ENCODE measurements around the gene PRPSAP2. TPM values are rescaled to one million over a fixed set of nuclear protein-coding genes. Genes with fewer than 3 reads are reported as not detected.

PRPSAP2 gene
- polyA plus RNA-seq, 1 donor (not counting 4 experiments of a cell fraction or from before 2014, with no cell fraction given), result 39.1 TPM

GRCh38 chr17:18910881-18911280, 53.0 kb downstream of the PRPSAP2 start:
- no peak for FAIRE-seq
- dilution Hi-C loops (cut with MboI; ENCODE audit: extremely low pct_ligation_motif_present, low sequenced_read_pairs), result no loop called here
- Histone ChIP-seq H3K4me1 (ENCODE audit: control insufficient read depth, extremely low read depth, insufficient read depth, low read length) (no peaks in the 10 kb centered on the region), H3K36me3 (ENCODE audit: control insufficient read depth in 2 of 2, extremely low read depth in 1 of 2, insufficient read depth in 2 of 2, low read length in 2 of 2) (peaks cover 5 to 20% of the 10 kb centered on the region in 2 experiments), H4K20me1 (ENCODE audit: control insufficient read depth, extremely low read depth, insufficient read depth, low read length) (no peaks in the 10 kb centered on the region), H3K9ac (ENCODE audit: control insufficient read depth, extremely low read depth, insufficient read depth, low read length) (no peak overlapping the region), H3K9me3 (ENCODE audit: control insufficient read depth, low read depth, low read length) (no peaks in the 10 kb centered on the region), H3K27ac (ENCODE audit: control insufficient read depth, insufficient read depth, low read length) (no peak overlapping the region), H3K9me1 (ENCODE audit: control insufficient read depth, extremely low read depth, insufficient read depth, low read length) (no peaks in the 10 kb centered on the region), H2AFZ (ENCODE audit: control insufficient read depth, low read length) (no peak overlapping the region), H3K4me2 (ENCODE audit: control insufficient read depth, extremely low read depth, insufficient read depth, low read depth, low read length) (no peak overlapping the region), H3K4me3 (ENCODE audit: control insufficient read depth in 2 of 3, extremely low read depth in 1 of 3, insufficient read depth in 2 of 3, low read depth in 1 of 3, low read length in 3 of 3) (no peak overlapping the region), H3K79me2 (ENCODE audit: control insufficient read depth, insufficient read depth, low read length) (no peaks in the 10 kb centered on the region), H3K27me3 (ENCODE audit: control insufficient read depth, extremely low read depth, insufficient read depth, low read length) (no peaks in the 10 kb centered on the region)
- TF ChIP-seq EZH2 (IDR thresholded peaks at IDR 0.05; ENCODE audit: low read length) (no peak), CTCF (optimal IDR thresholded peaks at IDR 0.05 in 1 of 3, IDR thresholded peaks at IDR 0.05 in 1 of 3, conservative IDR thresholded peaks at IDR 0.05 in 1 of 3; ENCODE audit: extremely low read depth in 1 of 3, insufficient read depth in 2 of 3, low read length in 3 of 3) (no peak)
- no peak for DNase-seq (ENCODE audit: low read depth, low spot score)

GRCh38 chr17:18916816-18917500, 59.0 kb downstream of the PRPSAP2 start:
- dilution Hi-C loops (cut with MboI; ENCODE audit: extremely low pct_ligation_motif_present, low sequenced_read_pairs), result no loop called here
- Histone ChIP-seq H2AFZ (ENCODE audit: control insufficient read depth, low read length) (no peak overlapping the region), H4K20me1 (ENCODE audit: control insufficient read depth, extremely low read depth, insufficient read depth, low read length) (peaks cover 2% of the 10 kb centered on the region), H3K9ac (ENCODE audit: control insufficient read depth, extremely low read depth, insufficient read depth, low read length) (no peak overlapping the region), H3K4me2 (ENCODE audit: control insufficient read depth, extremely low read depth, insufficient read depth, low read depth, low read length) (no peak overlapping the region), H3K79me2 (ENCODE audit: control insufficient read depth, insufficient read depth, low read length) (no peaks in the 10 kb centered on the region), H3K4me1 (ENCODE audit: control insufficient read depth, extremely low read depth, insufficient read depth, low read length) (peaks cover 14% of the 10 kb centered on the region), H3K9me3 (ENCODE audit: control insufficient read depth, low read depth, low read length) (no peaks in the 10 kb centered on the region), H3K27ac (ENCODE audit: control insufficient read depth, insufficient read depth, low read length) (no peak overlapping the region), H3K4me3 (ENCODE audit: control insufficient read depth in 2 of 3, extremely low read depth in 1 of 3, insufficient read depth in 2 of 3, low read depth in 1 of 3, low read length in 3 of 3) (no peak overlapping the region), H3K27me3 (ENCODE audit: control insufficient read depth, extremely low read depth, insufficient read depth, low read length) (no peaks in the 10 kb centered on the region), H3K36me3 (ENCODE audit: control insufficient read depth in 2 of 2, extremely low read depth in 1 of 2, insufficient read depth in 2 of 2, low read length in 2 of 2) (peaks cover 15 to 18% of the 10 kb centered on the region in 2 experiments), H3K9me1 (ENCODE audit: control insufficient read depth, extremely low read depth, insufficient read depth, low read length) (no peaks in the 10 kb centered on the region)
- TF ChIP-seq EZH2 (IDR thresholded peaks at IDR 0.05; ENCODE audit: low read length), result no peak
- TF ChIP-seq CTCF (optimal IDR thresholded peaks at IDR 0.05 in 1 of 3, IDR thresholded peaks at IDR 0.05 in 1 of 3, conservative IDR thresholded peaks at IDR 0.05 in 1 of 3; ENCODE audit: extremely low read depth in 1 of 3, insufficient read depth in 2 of 3, low read length in 3 of 3), result no peak
- DNase-seq (ENCODE audit: low read depth, low spot score), result no peak
- FAIRE-seq, result no peak
